Activated CD4-positive, alpha-beta T cell treated with anti-CD3 and anti-CD28 coated beads, Interleukin-2, amount 10 ng/mL, durations not matched to agents 7 days and 5 days (primary cell): ENCODE results near the gene NLN. TPM values are rescaled to one million over a fixed set of nuclear protein-coding genes. Genes with fewer than 3 reads are reported as not detected.

ENCODE experiments used
- CTCF ChIA-PET: fragments of 350-600 bp; sonication (Branson Sonifier 250); formaldehyde crosslinking; loops from one replicate; lab custom pipeline; 2021; ENCODE audit warnings: antibody characterized with exemption; lab: Charles Lee
- POLR2A ChIA-PET: fragments of 350-600 bp; sonication (Branson Sonifier 250); formaldehyde crosslinking; loops from one replicate; lab custom pipeline; 2021; ENCODE audit warnings: antibody characterized with exemption; lab: Charles Lee
- DNase-seq: peaks from one replicate; pipeline ENCODE4 v3.0.0-alpha.2; 2020
- H3K27ac Mint-ChIP-seq: one replicate; pipeline ENCODE4 v1.8.0; 2021; ENCODE audit warnings: mild to moderate bottlenecking, moderate library complexity, mixed read lengths
- H3K27me3 Mint-ChIP-seq: one replicate; pipeline ENCODE4 v1.8.0; 2021; ENCODE audit warnings: mixed read lengths
- H3K36me3 Mint-ChIP-seq: one replicate; pipeline ENCODE4 v1.8.0; 2021; ENCODE audit warnings: low read depth, mixed read lengths
- H3K4me1 Mint-ChIP-seq: one replicate; pipeline ENCODE4 v1.8.0; 2021; ENCODE audit warnings: mixed read lengths
- H3K4me3 Mint-ChIP-seq: one replicate; pipeline ENCODE4 v1.8.0; 2021; ENCODE audit warnings: mild to moderate bottlenecking, moderate library complexity, mixed read lengths
- H3K9me3 Mint-ChIP-seq: one replicate; pipeline ENCODE4 v1.8.0; 2021; ENCODE audit warnings: mixed read lengths
- total RNA-seq, 2 experiments: library from RNA; stranded (reverse); gene quantifications; one replicate each; pipeline ENCODE4 v1.2.3, GENCODE V29; 2021

NLN gene
- total RNA-seq, 2 experiments from 2014 or later = 11.0 to 12.4 TPM

DNA sequence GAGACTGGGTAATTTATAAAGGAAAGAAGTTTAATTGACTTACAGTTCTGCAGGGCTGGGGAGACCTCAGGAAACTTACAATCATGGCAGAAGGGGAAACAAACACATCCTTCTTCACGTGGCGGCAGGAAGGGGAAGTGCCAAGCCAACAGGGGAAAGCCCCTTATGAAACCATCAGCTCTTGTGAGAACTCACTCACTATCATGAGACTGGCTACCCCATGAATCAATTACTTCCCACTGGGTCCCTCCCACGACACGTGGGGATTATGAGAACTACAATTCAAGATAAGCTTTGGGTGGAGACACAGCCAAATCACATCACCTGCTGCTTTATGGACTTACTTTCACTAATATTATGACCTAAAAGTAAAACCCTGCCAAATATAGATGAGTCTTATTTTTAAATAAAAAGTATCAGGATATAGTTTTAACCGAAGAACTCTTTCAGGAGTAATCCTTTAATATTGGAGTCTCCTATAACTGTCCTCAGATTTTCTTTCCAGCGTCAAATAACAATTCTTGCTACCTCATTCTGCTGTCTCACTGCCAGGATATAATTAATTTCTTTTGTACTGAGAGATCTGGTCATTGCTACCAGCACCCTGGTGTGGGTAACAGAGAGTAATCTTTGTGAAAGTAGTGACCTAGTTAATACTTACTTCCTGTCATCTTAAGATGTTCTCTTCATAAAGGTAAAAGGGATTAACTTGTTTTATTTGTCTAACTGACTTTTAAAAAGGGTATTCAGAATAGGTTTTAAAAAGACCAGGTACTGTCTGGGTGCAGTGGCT is 68.6 kb downstream of the NLN start:
- no peak for DNase-seq
- Mint-ChIP-seq H3K4me3 (no peak overlapping the region), H3K4me1 (peaks cover 9% of the 10 kb centered on the region), H3K9me3 (peaks cover 16% of the 10 kb centered on the region), H3K27ac (no peak overlapping the region), H3K27me3 (no peaks in the 10 kb centered on the region), H3K36me3 (peaks cover 32% of the 10 kb centered on the region)
- ChIA-PET POLR2A (no interaction called here), CTCF (interaction anchor here (1.8 kb wide), 1 partner anchor 10 kb away, joined by 5 read pairs; no protein-coding TSS in a partner anchor)

DNA sequence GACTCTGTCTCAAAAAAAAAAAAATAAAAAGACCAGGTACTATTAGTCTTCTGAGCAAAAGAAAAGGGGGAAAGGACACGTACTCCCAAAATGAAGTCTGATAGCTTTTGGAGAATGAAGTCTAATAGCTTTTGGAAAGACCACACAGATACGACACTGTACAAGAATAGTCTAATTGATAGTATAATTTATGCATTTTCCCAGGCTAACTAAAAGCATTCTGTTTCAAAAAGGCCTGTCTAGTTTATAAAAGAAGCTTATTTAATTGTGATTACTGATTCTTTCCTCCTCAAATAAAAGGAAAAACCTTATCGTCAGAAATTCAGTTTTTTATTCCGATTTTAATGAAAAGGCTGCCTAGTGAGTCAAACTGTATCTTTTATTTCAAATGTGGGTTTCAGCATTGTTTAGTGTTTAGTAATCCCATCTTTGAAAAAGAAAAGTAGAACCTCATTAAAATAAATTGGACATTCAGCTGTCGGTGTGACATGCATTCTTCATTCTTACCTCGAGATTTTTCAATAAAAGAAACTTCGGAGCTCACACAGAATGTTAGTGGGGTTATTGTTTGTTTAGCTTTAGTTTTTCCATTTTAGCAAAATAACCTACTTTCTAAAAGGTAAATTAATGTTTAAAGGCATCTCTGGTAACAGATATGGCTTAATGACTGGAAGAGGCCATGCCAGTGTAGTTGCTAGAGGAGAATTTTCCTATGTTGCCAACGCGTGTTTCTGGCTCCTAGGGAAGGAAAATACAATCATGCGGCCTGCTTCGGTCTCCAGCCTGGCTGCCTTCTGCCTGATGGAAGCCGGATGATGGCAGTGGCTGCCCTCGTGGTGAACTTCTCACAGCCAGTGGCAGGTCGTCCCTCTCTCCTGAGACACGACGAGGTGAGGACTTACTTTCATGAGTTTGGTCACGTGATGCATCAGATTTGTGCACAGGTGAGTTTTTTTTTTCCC is 70.0 kb downstream of the NLN start:
- Mint-ChIP-seq H3K4me1 (peaks cover 15% of the 10 kb centered on the region), H3K27me3 (no peaks in the 10 kb centered on the region), H3K36me3 (peaks cover 39% of the 10 kb centered on the region), H3K27ac (no peak overlapping the region), H3K9me3 (peaks cover 16% of the 10 kb centered on the region), H3K4me3 (no peak overlapping the region)
- no peak for DNase-seq
- POLR2A ChIA-PET = no interaction called here
- CTCF ChIA-PET = interaction anchor here (0.6 to 1.8 kb wide), 2 partner anchors 8 to 1156 kb away, joined by 4 to 5 read pairs; no protein-coding TSS in a partner anchor

DNA sequence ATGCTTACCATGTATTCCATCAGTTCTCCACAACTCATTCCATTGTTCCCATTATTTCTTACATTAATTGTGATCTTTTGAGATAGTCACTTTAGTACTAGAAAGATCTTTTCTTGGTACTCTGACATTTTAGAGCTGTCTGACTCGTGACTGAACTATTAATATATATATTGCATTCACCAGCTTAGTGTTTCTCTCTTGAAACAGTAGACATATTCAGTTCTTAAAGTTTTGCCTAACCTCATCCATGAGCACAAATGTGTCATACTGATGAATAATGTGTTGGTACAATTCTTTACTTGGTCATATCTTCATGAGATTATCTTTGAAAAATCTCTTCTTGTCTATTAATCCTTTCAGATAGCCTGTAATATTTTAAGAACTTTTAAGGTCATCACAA is 74.3 kb downstream of the NLN start:
- Mint-ChIP-seq H3K27me3 (no peaks in the 10 kb centered on the region), H3K9me3 (no peaks in the 10 kb centered on the region), H3K4me1 (peaks cover 7% of the 10 kb centered on the region), H3K4me3 (no peak overlapping the region), H3K36me3 (peaks cover 21% of the 10 kb centered on the region), H3K27ac (no peak overlapping the region)
- ChIA-PET POLR2A (no interaction called here), CTCF (no interaction called here)
- DNase-seq = no peak

GRCh38 chr5:65796751-65797316 is 74.8 kb downstream of the NLN start:
- H3K27ac Mint-ChIP-seq = no peak overlapping the region
- CTCF ChIA-PET = no interaction called here
- peaks cover 3% of the 10 kb centered on the region for H3K9me3 Mint-ChIP-seq
- DNase-seq = no peak
- H3K4me1 Mint-ChIP-seq = peaks cover 7% of the 10 kb centered on the region
- POLR2A ChIA-PET = no interaction called here
- no peak overlapping the region for H3K4me3 Mint-ChIP-seq
- H3K36me3 Mint-ChIP-seq = peaks cover 24% of the 10 kb centered on the region
- no peaks in the 10 kb centered on the region for H3K27me3 Mint-ChIP-seq

GRCh38 chr5:65797481-65797880 is 75.5 kb downstream of the NLN start:
- peaks cover 7% of the 10 kb centered on the region for H3K4me1 Mint-ChIP-seq
- ChIA-PET POLR2A (no interaction called here), CTCF (no interaction called here)
- no peak overlapping the region for H3K4me3 Mint-ChIP-seq
- no peaks in the 10 kb centered on the region for H3K27me3 Mint-ChIP-seq
- no peak for DNase-seq
- peaks cover 28% of the 10 kb centered on the region for H3K36me3 Mint-ChIP-seq
- no peak overlapping the region for H3K27ac Mint-ChIP-seq
- H3K9me3 Mint-ChIP-seq = peaks cover 5% of the 10 kb centered on the region

DNA sequence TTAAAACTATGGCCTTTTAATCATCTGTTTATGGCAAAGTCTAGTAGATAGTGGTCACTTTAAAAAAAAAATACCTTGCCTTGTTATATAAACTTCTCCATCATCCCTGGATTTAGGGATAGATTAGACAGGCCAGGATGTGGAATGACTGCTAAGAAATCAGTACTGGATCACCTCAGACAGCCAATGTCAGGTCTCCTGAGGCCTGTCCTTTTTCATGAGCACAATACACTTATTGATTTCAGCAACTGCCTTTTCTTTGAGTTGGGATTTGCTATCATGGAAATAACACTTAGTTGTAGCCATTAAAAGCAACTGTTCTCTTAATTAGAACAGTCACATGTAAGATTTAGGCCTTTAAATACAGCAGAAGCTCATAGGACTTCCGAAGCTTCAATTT is 77.9 kb downstream of the NLN start:
- ChIA-PET CTCF (interaction anchor here (0.7 to 1.3 kb wide), 4 partner anchors 9 to 36 kb away, joined by 3 to 5 read pairs (median 4); no protein-coding TSS in a partner anchor), POLR2A (no interaction called here)
- no peaks in the 10 kb centered on the region for H3K27me3 Mint-ChIP-seq
- peaks cover 7% of the 10 kb centered on the region for H3K9me3 Mint-ChIP-seq
- H3K27ac Mint-ChIP-seq = no peak overlapping the region
- no peak overlapping the region for H3K4me3 Mint-ChIP-seq
- H3K4me1 Mint-ChIP-seq = peaks cover 21% of the 10 kb centered on the region
- H3K36me3 Mint-ChIP-seq = peaks cover 31% of the 10 kb centered on the region
- DNase-seq = no peak

DNA sequence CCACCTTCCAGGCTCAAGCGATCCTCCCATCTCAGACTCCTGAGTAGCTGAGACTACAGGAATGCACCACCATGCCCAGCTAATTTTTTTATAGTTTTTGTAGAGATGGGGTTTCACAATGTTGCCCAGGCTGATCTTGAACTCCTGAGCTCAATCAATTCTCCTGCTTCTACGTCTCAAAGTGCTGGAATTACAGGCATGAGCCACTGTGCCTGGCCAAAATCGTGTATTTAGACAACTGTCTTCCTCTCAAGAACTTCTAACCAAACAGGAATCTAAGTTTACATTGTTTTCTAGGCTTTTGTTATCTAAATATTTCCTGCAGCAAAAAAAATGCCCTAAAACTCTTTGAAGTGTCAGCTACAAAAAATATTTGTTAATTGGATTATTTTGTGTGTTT is 78.8 kb downstream of the NLN start:
- Mint-ChIP-seq H3K4me1 (peaks cover 27% of the 10 kb centered on the region), H3K36me3 (peaks cover 38% of the 10 kb centered on the region), H3K27me3 (no peaks in the 10 kb centered on the region), H3K9me3 (peaks cover 7% of the 10 kb centered on the region), H3K4me3 (no peak overlapping the region), H3K27ac (no peak overlapping the region)
- ChIA-PET POLR2A (no interaction called here), CTCF (interaction anchor here (0.7 to 1.3 kb wide), 4 partner anchors 10 to 35 kb away, joined by 3 to 5 read pairs (median 4); no protein-coding TSS in a partner anchor)
- no peak for DNase-seq

DNA sequence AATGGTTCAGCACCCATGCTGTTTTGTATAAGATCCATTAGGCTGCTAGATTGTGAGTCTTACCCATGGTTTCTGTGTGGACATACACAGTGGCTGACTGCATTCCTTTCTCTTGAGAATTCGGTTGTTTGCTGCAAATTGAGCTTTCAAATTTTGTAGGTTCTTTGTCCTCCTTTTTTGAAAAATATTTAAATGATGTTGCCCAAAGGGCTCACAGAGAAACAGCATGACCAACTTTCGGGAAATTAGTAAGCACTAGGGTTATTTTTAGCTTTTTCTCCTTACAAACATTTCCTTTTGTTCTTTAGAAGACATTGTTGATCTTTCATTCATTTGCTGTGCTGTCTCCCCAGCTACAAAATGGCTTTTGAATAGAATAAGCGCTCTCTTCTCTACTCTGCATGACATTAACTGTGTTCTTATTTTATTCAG is 79.4 kb downstream of the NLN start:
- POLR2A ChIA-PET = no interaction called here
- H3K9me3 Mint-ChIP-seq = peaks cover 7% of the 10 kb centered on the region
- DNase-seq = no peak
- H3K4me1 Mint-ChIP-seq = peaks cover 27% of the 10 kb centered on the region
- H3K27me3 Mint-ChIP-seq = no peaks in the 10 kb centered on the region
- CTCF ChIA-PET = interaction anchor here (0.6 to 1.3 kb wide), 2 partner anchors 10 to 40 kb away, joined by 3 to 5 read pairs; no protein-coding TSS in a partner anchor
- H3K4me3 Mint-ChIP-seq = no peak overlapping the region
- H3K36me3 Mint-ChIP-seq = peaks cover 41% of the 10 kb centered on the region
- no peak overlapping the region for H3K27ac Mint-ChIP-seq

DNA sequence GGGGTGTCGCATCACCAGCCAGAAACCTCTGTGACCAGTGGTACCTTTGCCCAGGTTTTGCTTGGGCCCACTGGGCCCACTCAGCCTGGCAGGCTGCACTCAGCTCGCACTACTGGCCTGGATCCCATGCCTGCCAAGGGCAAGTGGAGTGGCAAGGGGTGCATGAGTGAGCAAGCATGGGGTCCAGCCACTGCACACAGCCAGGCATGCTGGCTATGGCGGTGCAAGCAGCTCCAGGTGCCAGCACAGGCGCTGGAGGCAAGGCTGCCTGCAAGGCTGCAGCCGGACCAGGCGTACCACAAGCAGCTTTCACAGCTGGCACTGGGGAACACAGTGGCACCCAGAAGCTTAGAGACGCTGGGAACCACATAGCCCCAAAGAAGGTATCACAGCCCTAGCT is 80.1 kb downstream of the NLN start:
- Mint-ChIP-seq H3K9me3 (peaks cover 7% of the 10 kb centered on the region), H3K27ac (no peak overlapping the region), H3K27me3 (no peaks in the 10 kb centered on the region), H3K36me3 (peaks cover 37% of the 10 kb centered on the region), H3K4me3 (no peak overlapping the region), H3K4me1 (peaks cover 20% of the 10 kb centered on the region)
- POLR2A ChIA-PET = no interaction called here
- DNase-seq = no peak
- CTCF ChIA-PET = interaction anchor here (0.6 kb wide), 1 partner anchor 41 kb away, joined by 3 read pairs; no protein-coding TSS in a partner anchor

DNA sequence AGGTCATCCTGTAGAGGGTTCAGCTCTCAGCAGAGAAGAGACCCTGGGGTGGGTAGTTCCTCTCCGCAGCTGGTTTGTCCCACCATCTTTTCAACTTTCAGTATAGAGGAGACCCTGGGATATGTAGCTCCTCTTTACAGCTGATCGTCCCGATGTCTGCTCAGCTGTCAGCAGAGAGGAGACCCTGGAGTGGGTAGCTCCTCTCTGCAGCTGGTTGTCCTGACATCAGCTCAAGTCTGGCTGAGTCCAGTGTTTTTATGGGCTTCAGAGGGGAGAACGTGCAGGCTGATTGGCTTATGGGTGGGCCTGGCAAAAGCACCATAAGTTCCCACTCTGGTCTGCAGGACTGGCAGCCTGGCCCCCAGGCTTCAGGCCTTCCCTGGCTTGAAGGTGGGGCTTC is 80.8 kb downstream of the NLN start:
- Mint-ChIP-seq H3K9me3 (peaks cover 7% of the 10 kb centered on the region), H3K4me3 (no peak overlapping the region), H3K27ac (no peak overlapping the region), H3K36me3 (peaks cover 37% of the 10 kb centered on the region), H3K4me1 (peaks cover 20% of the 10 kb centered on the region), H3K27me3 (no peaks in the 10 kb centered on the region)
- ChIA-PET POLR2A (no interaction called here), CTCF (interaction anchor here (1.4 kb wide), 1 partner anchor 38 kb away, joined by 4 read pairs; no protein-coding TSS in a partner anchor)
- DNase-seq = no peak

DNA sequence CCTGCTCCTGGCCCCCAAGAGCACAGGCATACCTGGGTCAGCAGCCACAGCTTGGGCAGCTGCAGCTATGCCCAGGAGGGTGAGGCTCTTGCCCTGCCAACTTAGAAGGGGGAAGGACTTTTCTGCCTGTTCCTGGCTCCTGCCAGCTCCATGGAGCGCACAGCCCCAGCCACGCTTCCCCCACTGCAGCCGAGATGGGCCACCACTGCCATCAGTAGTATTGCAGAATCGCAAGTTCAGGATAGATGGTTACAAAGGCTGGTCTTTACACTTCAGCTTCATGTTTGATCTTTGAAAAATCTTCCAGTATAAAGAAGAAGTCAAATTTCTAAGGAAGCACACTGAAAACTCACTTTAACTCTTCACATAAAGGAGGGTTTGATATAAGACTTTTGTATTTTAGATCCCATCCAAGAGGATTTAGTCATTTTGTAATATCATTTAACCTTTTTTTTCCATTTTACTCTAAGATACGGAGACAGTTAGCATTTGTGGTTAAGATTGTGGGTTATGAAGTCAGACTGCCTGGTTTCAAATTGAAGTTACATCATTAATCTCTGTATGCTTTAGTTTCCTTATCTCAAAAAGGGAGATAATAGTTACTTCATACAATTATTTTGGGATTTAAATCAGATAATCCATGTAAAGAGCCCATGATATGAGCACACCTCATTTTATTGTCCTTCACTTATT is 81.8 kb downstream of the NLN start:
- Mint-ChIP-seq H3K9me3 (peaks cover 7% of the 10 kb centered on the region), H3K4me1 (peaks cover 20% of the 10 kb centered on the region), H3K27me3 (no peaks in the 10 kb centered on the region), H3K4me3 (peak overlapping the region; percentile 41), H3K36me3 (peaks cover 36% of the 10 kb centered on the region), H3K27ac (peak overlapping the region; percentile 86)
- peak; percentile 22 for DNase-seq
- POLR2A ChIA-PET = no interaction called here
- CTCF ChIA-PET = interaction anchor here (1.4 kb wide), 1 partner anchor 37 kb away, joined by 4 read pairs; no protein-coding TSS in a partner anchor

DNA sequence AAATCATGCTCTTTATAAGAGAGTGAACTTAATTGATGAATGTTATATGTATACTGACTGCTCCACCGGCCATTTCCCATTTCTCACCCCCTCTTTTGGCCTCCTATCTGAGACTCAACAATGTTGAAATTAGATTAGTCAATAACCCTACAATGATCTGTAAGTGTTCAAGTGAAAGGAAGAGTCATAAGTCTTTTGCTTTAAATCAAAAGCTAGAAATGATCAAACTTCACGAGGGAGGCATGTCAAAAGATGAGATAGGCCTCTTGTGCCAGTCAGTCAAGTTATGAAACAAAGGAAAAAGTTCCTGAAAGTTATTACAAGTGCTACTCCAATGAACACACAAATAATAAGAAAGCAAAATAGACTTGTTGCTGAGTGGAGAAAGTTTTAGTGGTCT is 83.1 kb downstream of the NLN start:
- Mint-ChIP-seq H3K27me3 (no peaks in the 10 kb centered on the region), H3K36me3 (peaks cover 45% of the 10 kb centered on the region), H3K4me1 (peaks cover 20% of the 10 kb centered on the region), H3K9me3 (peaks cover 7% of the 10 kb centered on the region), H3K4me3 (no peak overlapping the region), H3K27ac (no peak overlapping the region)
- DNase-seq = no peak
- CTCF ChIA-PET = no interaction called here
- POLR2A ChIA-PET = interaction anchor here (0.7 kb wide), 1 partner anchor 128 kb away, joined by 3 read pairs; no protein-coding TSS in a partner anchor
